Thyroid gland (tissue), 4 donors: ENCODE results near the gene KLHL20.

Experiments
- POLR2A ChIP-seq, 2 donors: fragments of 450-650 bp; IDR thresholded peaks; one replicate each; pipeline ENCODE4 v1.6.1; 2017; ENCODE audit warnings: antibody characterized with exemption in 2 of 2, mild to moderate bottlenecking in 2 of 2, moderate library complexity in 1 of 2
- TF ChIP-seq, protein P1 (sequence below), 6 experiments: fragments of 200-600 bp in 3 of 6; fragments of 450-650 bp in 3 of 6; sonication (generic) in 3 of 6; IDR thresholded peaks; one replicate each; pipeline ENCODE4 v1.5.1; 2016 to 2019; ENCODE audit warnings: antibody characterized with exemption in 6 of 6, mild to moderate bottlenecking in 2 of 6, inconsistent platforms in 1 of 6, moderate library complexity in 1 of 6

GRCh38 chr1:173798078-173798477, 83.3 kb downstream of the KLHL20 start:
- TF ChIP-seq, protein P1, sequence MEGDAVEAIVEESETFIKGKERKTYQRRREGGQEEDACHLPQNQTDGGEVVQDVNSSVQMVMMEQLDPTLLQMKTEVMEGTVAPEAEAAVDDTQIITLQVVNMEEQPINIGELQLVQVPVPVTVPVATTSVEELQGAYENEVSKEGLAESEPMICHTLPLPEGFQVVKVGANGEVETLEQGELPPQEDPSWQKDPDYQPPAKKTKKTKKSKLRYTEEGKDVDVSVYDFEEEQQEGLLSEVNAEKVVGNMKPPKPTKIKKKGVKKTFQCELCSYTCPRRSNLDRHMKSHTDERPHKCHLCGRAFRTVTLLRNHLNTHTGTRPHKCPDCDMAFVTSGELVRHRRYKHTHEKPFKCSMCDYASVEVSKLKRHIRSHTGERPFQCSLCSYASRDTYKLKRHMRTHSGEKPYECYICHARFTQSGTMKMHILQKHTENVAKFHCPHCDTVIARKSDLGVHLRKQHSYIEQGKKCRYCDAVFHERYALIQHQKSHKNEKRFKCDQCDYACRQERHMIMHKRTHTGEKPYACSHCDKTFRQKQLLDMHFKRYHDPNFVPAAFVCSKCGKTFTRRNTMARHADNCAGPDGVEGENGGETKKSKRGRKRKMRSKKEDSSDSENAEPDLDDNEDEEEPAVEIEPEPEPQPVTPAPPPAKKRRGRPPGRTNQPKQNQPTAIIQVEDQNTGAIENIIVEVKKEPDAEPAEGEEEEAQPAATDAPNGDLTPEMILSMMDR (IDR thresholded peaks at IDR 0.05) = no peak
- no peak for TF ChIP-seq POLR2A (IDR thresholded peaks at IDR 0.05)
